NCI-H2081 treated with DMSO at 0.1 percent for 48 hours (cell line): ENCODE measurements around the gene PRSS57.
"Not testable (repeated sequence)": the region's sequence is repeated elsewhere in the genome, so short reads cannot be mapped to it uniquely, and the experiment has no call there.

Source experiments
- DNase-seq: peaks from one replicate; lab custom pipeline; 2025; lab: John Stamatoyannopoulos, UW

Gene PRSS57

DNA sequence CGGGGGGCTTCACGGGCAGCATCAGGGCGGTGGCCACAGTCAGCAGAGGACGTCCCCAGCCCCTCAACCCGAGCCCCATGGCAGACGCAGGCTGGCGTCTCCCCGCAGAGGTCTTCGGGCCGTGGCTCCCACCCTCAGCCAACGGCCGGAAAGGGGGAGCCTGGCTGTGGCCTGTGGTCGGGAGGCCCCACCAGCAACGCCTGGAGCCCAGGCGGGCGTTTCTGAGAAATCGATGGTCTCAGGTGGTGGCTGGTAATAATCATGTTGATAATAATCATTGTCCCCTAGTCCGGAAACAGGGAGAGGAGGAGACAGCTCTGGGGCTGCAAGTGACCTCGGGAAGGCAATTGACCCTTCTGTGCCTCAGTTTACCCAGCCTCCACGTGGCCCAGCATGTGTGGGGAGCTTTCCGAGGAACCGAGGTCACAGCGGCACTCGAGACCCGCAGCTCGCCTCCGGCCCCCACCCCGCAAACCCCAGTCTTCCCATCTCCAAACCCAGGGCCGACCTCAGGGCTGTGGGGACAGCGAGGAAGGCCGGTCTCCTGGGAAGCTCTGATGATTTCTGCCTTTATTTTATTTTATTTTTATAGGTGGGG is at the start of gene PRSS57:
PRSS57 (minus strand) TSS at position 101 of the 598 bp plus-strand sequence; CDS start at position 79, 22 bp downstream.
- DNase-seq = no peak

DNA sequence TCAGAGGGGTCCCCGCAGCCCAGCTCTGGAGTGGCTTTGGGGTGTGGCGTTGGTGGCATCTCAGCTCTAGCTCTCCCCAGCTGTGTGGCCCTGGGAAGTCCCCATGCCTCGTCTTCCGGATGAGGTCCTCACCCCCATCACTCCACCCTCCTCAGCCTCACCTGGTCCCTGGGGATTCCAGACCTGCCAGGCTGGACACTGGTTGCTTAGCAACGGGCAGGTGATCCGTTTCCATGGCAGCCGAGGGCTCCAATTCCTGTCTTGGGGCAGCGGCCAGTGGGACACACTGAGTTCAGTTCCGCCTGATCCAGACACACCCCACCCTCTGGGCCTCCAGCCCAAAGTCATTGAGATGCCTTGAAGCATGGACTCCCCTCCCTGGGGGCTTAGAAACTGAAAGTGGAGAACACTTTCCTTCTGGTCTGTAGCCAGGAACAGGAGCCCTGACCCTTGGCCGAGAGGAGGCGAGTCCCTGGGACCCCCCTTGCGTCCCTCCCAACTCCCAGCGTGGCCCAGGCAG is 48.0 kb upstream of the PRSS57 start:
- no peak for DNase-seq

- DNase-seq = no peak
Measured at GRCh38 chr19:742540-743075, 47.4 kb upstream of the PRSS57 start.

GRCh38 chr19:741506-742131 is 46.4 kb upstream of the PRSS57 start:
- no peak for DNase-seq

DNA sequence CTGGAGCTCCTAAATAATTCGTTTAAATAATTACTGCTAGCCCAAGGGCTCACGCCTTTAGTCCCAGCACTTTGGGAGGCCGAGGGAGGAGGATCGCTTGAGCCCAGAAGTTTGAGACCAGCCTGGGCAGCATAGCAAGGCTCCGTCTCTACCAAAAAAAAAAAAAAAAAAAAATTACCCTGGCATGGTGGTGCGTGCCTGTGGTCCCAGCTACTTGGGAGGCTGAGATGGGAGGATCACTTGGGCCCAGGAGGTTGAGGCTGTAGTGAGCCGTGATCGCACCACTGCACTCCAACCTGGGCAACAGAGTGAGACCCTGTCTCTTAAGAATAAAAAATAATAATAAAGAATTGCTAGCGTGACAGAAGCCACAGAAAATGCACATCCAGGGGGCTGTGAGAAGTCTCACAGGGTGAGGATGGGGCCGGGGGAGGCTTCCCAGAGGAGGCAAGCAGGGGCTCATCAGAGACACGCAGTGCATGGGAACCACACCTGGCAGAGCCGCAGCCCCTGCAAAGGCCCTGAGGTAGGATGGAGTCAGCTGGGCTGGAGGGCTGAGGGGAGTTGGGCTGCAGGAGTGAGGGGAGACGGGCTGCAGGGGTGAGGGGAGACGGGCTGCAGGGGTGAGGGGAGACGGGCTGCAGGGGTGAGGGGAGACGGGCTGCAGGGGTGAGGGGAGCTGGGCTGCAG is 45.7 kb upstream of the PRSS57 start:
- DNase-seq = not testable (repeated sequence)

DNA sequence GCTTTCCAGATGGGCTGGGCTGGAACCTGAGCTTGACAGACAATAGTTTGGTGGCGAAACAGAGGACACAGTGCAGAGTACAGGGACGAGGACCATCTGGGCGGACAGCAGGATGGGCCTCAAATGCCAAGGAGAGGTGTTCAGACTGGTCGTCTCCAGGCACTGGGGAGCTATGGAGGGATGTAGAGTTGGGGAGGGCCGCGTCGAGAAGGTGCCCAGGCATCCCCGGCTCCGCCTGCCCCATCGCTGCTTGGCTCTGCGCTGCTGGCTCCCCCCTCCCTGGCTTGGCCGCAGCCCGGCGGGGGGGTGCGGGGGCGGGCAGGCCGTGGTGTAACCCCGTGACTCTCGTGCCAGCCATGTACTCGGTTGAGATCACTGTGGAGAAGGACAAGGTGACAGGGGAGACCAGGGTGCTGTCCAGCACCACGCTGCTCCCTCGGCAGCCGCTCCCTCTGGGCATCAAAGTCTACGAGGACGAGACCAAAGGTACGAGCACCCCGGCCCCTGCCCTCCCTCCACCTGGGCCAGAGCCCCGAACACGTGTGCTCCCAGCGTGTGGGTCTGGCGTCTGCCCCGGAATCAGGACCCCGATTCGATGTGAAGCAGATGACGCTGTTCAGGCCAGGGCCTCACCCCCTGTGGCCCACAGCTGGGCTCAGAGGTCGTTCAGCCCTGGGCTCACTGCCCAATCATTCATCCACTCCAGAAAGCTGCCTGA is 44.9 kb upstream of the PRSS57 start:
- no peak for DNase-seq

GRCh38 chr19:738509-739128 is 43.4 kb upstream of the PRSS57 start:
- DNase-seq = no peak

DNA sequence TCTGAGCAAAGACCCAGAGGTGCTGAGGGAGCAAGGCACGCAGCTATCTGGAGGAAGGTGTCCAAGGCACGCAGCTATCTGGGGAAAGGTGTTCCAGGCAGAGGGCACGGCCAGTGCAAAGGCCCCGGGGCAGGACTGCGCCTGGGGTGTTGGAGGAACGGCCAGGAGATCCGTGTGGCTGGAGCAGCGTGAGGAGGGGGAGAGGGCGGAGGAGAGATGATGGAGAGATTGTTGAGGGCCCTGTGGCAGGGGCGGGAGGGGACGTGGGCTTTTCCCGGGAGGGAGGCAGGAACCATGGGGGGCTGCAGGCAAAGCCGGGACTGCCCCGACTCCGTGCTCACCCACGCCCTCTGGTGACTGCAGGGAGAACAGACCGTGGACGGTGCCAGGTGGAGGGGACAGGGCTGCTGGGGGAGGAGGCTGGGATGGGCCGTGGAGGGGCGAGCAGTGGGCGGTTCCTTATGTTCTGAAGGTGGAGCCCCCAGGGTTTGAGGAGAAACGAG is 42.4 kb upstream of the PRSS57 start:
- DNase-seq = no peak

- DNase-seq = no peak
Measured at GRCh38 chr19:736125-736524, 40.9 kb upstream of the PRSS57 start.

GRCh38 chr19:734716-735115 is 39.5 kb upstream of the PRSS57 start:
- no peak for DNase-seq

DNA sequence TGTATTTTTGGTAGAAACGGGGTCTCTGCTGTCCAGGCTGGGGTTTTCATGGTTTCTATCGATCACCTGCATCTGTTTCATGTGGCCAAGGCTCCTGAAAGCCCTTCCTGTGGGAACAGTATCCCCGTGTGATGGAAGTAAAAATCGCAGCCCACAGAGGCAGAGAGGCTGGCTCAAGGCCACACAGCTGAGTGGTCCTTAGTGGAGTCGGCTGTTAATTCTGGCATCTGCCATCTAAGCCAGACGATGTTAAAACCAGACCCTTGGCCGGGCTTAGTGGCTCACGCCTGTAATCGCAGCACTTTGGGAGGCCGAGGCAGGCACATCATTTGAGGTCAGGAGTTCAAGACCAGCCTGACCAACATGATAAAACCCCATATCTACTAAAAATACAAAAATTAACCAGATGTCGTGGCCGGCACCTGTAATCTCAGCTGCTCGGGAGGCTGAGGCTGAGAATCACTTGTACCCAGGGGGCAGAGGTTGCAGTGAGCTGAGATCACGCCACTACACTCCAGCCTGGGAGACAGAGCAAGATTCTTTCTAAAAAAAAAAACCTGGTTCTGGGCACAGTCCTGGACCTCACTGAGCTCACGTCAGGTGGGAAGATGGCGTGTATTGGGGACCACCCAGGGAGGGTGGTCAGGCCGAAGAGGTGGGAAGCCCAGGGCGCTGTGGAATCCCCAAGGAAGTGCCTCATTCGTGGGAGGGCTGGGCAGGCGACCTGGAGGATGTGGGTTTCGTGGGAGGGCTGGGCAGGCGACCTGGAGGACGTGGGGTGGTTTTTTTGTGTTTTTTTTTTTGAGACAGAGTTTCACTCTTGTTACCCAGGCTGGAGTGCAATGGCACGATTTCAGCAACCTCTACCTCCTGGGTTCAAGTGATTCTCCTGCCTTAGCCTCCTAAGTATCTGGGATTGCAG is 37.2 kb upstream of the PRSS57 start:
- no peak for DNase-seq

DNA sequence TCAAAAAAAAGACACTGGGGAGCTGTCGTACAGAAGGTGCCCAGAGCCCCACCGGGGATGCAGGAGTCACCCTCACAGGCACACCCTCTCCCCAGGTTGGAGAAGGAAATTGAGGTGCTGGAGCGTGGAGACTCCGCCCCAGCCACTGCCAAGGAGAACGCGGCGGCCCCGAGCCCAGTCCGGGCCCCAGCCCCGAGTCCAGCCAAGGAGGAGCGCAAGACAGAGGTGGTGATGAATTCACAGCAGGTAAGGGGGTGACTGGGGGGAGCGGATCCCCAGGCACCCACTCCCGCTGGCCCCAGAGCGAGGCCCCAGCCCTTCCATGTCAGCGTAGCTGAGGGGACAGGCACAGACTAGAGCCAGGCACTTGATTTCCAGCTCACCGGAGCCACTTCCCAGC is 35.7 kb upstream of the PRSS57 start:
- DNase-seq = no peak

DNA sequence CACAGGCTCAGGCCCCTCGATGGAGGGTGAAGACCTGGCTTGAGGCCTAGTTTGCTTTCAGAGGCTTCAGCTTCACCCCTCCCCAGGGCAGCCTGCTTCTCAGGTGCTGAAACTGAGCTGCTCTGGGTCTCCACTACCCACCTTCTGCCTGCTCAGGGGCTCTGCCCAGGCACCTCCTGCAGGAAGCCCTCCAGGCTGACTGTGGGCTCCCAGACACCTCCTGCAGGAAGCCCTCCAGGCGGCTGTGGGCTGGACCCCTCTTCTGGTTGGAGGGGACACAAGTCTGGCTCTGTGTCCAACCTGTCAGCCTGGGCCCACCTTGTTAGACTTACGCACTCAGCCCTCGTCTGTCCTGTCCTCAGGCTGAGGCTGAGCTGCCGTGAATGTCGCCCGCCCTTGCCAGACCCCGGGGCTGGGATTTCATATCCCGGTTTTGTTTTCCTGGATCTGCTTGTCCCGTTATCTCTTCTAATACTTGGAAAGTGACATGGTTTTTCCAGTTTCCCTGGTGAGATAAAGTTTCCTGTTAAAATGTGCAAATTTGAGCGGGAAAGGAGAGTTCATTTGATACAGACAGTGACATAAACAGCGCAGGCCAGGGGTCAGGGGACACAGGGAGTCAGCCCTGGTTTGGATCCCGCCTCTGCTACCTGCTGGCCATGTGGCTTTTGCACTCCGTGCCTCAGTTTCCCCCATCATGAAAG is 34.9 kb upstream of the PRSS57 start:
- DNase-seq = no peak

GRCh38 chr19:729564-729963 is 34.3 kb upstream of the PRSS57 start:
- not testable (repeated sequence) for DNase-seq

GRCh38 chr19:728011-728410 is 32.8 kb upstream of the PRSS57 start:
- no peak for DNase-seq

DNA sequence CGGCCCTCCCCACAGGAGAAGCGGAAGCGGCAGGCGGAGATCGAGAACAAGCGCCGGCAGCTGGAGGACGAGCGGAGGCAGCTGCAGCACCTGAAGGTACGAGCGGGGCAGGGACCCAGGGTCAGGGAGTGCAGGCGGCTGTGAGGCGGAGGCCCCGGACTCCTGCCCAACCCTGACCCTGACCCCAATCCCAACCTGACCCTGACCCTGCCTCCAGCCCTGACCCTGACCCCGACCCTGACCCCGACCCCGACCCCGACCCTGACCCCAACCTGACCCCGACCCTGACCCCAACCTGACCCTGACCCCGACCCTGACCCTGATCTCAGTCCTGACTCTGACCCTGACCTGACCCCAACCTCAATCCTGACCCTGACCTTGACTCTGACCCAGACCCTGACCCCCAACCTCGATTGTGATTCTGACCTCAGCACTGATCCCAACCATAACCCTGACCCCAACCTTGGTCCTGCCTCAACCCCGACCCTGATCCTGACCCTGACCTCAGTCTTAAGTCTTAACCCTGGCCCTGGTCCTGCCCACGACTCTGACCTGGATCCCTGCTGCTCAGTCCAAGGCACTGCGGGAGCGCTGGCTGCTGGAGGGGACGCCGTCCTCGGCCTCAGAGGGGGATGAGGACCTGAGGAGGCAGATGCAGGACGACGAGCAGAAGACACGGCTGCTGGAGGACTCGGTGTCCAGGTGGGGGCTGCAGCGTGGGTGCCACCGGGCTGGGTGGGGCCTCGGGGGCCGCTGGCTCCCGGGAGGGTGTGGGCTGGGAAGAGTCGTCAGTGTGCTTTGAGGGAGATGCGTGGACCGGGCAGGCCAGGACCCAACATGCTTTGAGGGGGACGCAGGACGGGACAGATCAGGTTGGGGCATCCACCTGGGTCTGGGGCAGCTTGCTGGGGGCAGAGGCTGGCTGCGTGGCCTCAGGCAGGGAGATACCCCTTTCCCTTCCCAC is 32.0 kb upstream of the PRSS57 start:
- no peak for DNase-seq

- DNase-seq = no peak
Measured at GRCh38 chr19:725461-726089, 30.3 kb upstream of the PRSS57 start.

GRCh38 chr19:723714-724113 is 28.5 kb upstream of the PRSS57 start:
- no peak for DNase-seq
